HEK293 (cell line): ENCODE data around the gene TSC22D2.

Experiments
- ATF2 ChIP-seq: fragments of 450-650 bp; formaldehyde crosslinking; IDR thresholded peaks from 2 replicates; pipeline ENCODE4 v1.5.1; 2016; ENCODE audit warnings: missing biosample characterization, missing genetic modification characterization, low read depth
- KLF8 ChIP-seq: fragments of 450-650 bp; formaldehyde crosslinking; IDR thresholded peaks from 2 replicates; pipeline ENCODE4 v1.5.1; 2016; ENCODE audit warnings: missing biosample characterization, missing genetic modification characterization
- PRDM1 ChIP-seq: fragments of 450-650 bp; formaldehyde crosslinking; IDR thresholded peaks from 2 replicates; pipeline ENCODE4; 2016; ENCODE audit warnings: missing biosample characterization, missing genetic modification characterization
- PRDM10 ChIP-seq: fragments of 450-650 bp; formaldehyde crosslinking; IDR thresholded peaks from 2 replicates; pipeline ENCODE4 v1.5.1; 2016; ENCODE audit warnings: missing biosample characterization, missing genetic modification characterization
- TRIM28 ChIP-seq: IDR thresholded peaks from 2 replicates; pipeline ENCODE4 v1.6.1; 2011; ENCODE audit warnings: low read length, control low read depth, borderline replicate concordance
- ZBTB1 ChIP-seq: fragments of 450-650 bp; formaldehyde crosslinking; IDR thresholded peaks from 2 replicates; pipeline ENCODE4 v1.5.1; 2016; ENCODE audit warnings: missing biosample characterization, missing genetic modification characterization
- ZBTB20 ChIP-seq: fragments of 450-650 bp; formaldehyde crosslinking; IDR thresholded peaks from 2 replicates; pipeline ENCODE4 v1.5.1; 2016; ENCODE audit warnings: missing biosample characterization, missing genetic modification characterization
- ZBTB48 ChIP-seq: fragments of 450-650 bp; formaldehyde crosslinking; IDR thresholded peaks from 2 replicates; pipeline ENCODE4 v1.5.1; 2016; ENCODE audit warnings: missing biosample characterization, missing genetic modification characterization
- ZNF10 ChIP-seq: fragments of 450-650 bp; formaldehyde crosslinking; IDR thresholded peaks from 2 replicates; pipeline ENCODE4 v1.5.1; 2017; ENCODE audit warnings: missing biosample characterization, missing genetic modification characterization
- ZNF112 ChIP-seq: fragments of 450-650 bp; formaldehyde crosslinking; IDR thresholded peaks from 2 replicates; pipeline ENCODE4 v1.5.0; 2017; ENCODE audit warnings: missing biosample characterization, missing genetic modification characterization
- ZNF175 ChIP-seq: fragments of 450-650 bp; formaldehyde crosslinking; IDR thresholded peaks from 2 replicates; pipeline ENCODE4 v1.5.1; 2016; ENCODE audit warnings: missing biosample characterization, missing genetic modification characterization
- ZNF18 ChIP-seq: fragments of 450-650 bp; formaldehyde crosslinking; IDR thresholded peaks from 2 replicates; pipeline ENCODE4 v1.5.1; 2016; ENCODE audit warnings: missing biosample characterization, missing genetic modification characterization
- ZNF214 ChIP-seq: fragments of 450-650 bp; formaldehyde crosslinking; IDR thresholded peaks from 2 replicates; pipeline ENCODE4 v1.5.1; 2017; ENCODE audit warnings: missing biosample characterization, mild to moderate bottlenecking, missing genetic modification characterization, borderline replicate concordance
- ZNF37A ChIP-seq: fragments of 450-650 bp; IDR thresholded peaks from 2 replicates; pipeline ENCODE4 v1.5.1; 2018; ENCODE audit warnings: missing biosample characterization, missing genetic modification characterization
- ZNF394 ChIP-seq: fragments of 450-650 bp; formaldehyde crosslinking; IDR thresholded peaks from 2 replicates; pipeline ENCODE4 v1.5.1; 2016; ENCODE audit warnings: missing biosample characterization, missing genetic modification characterization, mild to moderate bottlenecking, moderate library complexity, borderline replicate concordance
- ZNF404 ChIP-seq: fragments of 450-650 bp; formaldehyde crosslinking; IDR thresholded peaks from 2 replicates; pipeline ENCODE4 v1.5.1; 2017; ENCODE audit warnings: missing biosample characterization, missing genetic modification characterization
- ZNF416 ChIP-seq: fragments of 450-650 bp; formaldehyde crosslinking; IDR thresholded peaks from 2 replicates; pipeline ENCODE4 v1.5.1; 2016; ENCODE audit warnings: missing biosample characterization, missing genetic modification characterization
- ZNF473 ChIP-seq: fragments of 450-650 bp; formaldehyde crosslinking; IDR thresholded peaks from 2 replicates; pipeline ENCODE4 v1.5.1; 2017; ENCODE audit warnings: missing biosample characterization, missing genetic modification characterization
- ZNF624 ChIP-seq: fragments of 450-650 bp; formaldehyde crosslinking; IDR thresholded peaks from 2 replicates; pipeline ENCODE4 v1.5.1; 2017; ENCODE audit warnings: missing biosample characterization, missing genetic modification characterization
- ZNF677 ChIP-seq: fragments of 450-650 bp; IDR thresholded peaks from 2 replicates; pipeline ENCODE4 v1.5.0; 2018; ENCODE audit warnings: missing biosample characterization, mild to moderate bottlenecking, missing genetic modification characterization, moderate library complexity
- ZNF704 ChIP-seq: fragments of 450-650 bp; formaldehyde crosslinking; IDR thresholded peaks from 2 replicates; pipeline ENCODE4 v1.5.1; 2016; ENCODE audit warnings: missing biosample characterization, missing genetic modification characterization
- ZSCAN16 ChIP-seq: fragments of 450-650 bp; formaldehyde crosslinking; IDR thresholded peaks from 2 replicates; pipeline ENCODE4 v1.5.1; 2016; ENCODE audit warnings: missing biosample characterization, missing genetic modification characterization
- ZSCAN23 ChIP-seq: fragments of 450-650 bp; formaldehyde crosslinking; IDR thresholded peaks from 2 replicates; pipeline ENCODE4 v1.5.1; 2016; ENCODE audit warnings: missing biosample characterization, missing genetic modification characterization

The TSC22D2 gene

DNA sequence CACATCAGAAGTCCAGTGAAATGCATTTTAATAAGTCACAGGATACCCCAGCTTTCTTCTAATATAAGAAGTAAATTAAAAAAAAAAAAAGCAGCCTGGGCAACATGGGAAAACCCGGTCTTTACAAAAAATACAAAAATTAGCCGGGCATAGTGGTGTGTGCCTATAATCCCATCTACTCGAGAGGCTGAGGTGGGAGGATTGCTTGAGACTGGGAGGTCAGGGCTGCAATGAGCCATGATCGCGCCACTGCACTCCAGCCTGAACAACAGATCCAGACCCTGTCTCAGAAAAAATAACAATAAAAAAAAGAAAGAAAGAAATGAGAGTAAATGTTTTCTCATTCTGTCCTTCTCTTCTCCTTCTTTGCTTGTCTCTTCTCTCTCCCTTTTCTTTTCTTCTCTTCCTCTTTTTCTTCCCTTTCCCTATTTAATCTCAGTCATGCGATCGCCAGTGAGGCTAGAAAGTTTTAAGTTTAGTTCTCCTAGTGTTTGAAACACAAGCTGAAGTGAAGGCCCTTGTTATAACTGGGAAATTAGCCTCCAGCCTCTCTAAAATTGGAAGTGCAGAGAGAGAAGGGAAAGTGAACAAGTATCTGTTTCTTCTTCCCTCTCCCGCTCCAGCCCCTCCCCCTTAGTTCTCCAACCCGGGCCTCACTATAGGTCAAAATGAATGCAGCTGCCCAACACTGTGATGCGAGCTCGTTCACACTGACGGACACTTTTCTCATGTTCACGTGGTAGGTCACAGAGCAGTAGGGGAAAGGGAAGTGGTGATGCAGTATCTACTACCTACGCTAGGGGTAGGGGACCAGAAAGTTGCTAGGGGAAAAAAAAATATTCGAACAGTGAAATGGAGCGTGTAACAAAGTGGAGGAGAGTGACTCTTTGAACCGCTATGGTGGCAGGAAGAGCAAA lies 23.5 kb upstream of the TSC22D2 start (continued):
- TF ChIP-seq KLF8 (no peak), ZSCAN16 (tag by site-specific recombination) (no peak), ZNF112 (tag by site-specific recombination) (no peak), ZNF175 (no peak), ZNF677 (tag by site-specific recombination) (no peak), ZBTB48 (tag by site-specific recombination) (peak; percentile 44; the same call in 1 of the 2 replicates), ZNF37A (no peak), ZNF704 (tag by site-specific recombination) (no peak), ZNF416 (no peak), ZBTB20 (0 out of 2 replicates have a peak, but pooled peaks have one; percentile 21), ZNF404 (tag by site-specific recombination) (no peak), ZNF394 (no peak), ZNF473 (tag by site-specific recombination) (no peak), ZSCAN23 (tag by site-specific recombination) (no peak), ZNF18 (tag by site-specific recombination) (peak; percentile 78), ZNF10 (tag by site-specific recombination) (no peak), ATF2 (tag by site-specific recombination) (no peak), ZBTB1 (no peak), ZNF214 (tag by site-specific recombination) (no peak), PRDM10 (peak; percentile 36; the same call in 1 of the 2 replicates), ZNF624 (tag by site-specific recombination) (no peak), PRDM1 (peak; percentile 63), TRIM28 (0 out of 2 replicates have a peak, but pooled peaks have one; percentile 22)
